Measurements from ENCODE around the gene PHF2.

- TF ChIP-seq GATA2 (IDR thresholded peaks at IDR 0.05; ENCODE audit: low read depth, low read length) (no peak), GATA3 (IDR thresholded peaks at IDR 0.05; ENCODE audit: low read depth, low read length) (no peak)
Observed at GRCh38 chr9:93592643-93593021, 16.2 kb downstream of the PHF2 start.
